Esophagus squamous epithelium (tissue), 5 donors: ENCODE data around the gene CSDE1. TPM values are rescaled to one million over a fixed set of nuclear protein-coding genes. Genes with fewer than 3 reads are reported as not detected.

Experiments used
- DNase-seq: peaks from one replicate; lab custom pipeline; 2025; lab: John Stamatoyannopoulos, UW
- H3K27ac ChIP-seq, 4 donors: fragments of 200-600 bp; sonication (generic); one replicate each; pipeline ENCODE4 v1.5.1; 2016 to 2019; ENCODE audit warnings: mild to moderate bottlenecking in 1 of 4
- H3K27me3 ChIP-seq, 4 donors: fragments of 200-600 bp; sonication (generic); 1 replicate in 3 of 4; 2 replicates in 1 of 4; pipeline versions ENCODE4 v1.5.1 to v1.6.0; 2017 to 2021; ENCODE audit warnings: antibody characterized with exemption in 1 of 4
- H3K36me3 ChIP-seq, 3 donors: fragments of 200-600 bp; sonication (generic); one replicate each; pipeline ENCODE4 v1.5.1; 2016 to 2019
- H3K4me1 ChIP-seq, 3 donors: fragments of 200-600 bp; sonication (generic); one replicate each; pipeline ENCODE4 v1.5.1; 2017 to 2019
- H3K4me3 ChIP-seq, 4 donors: fragments of 200-600 bp; sonication (generic); 1 replicate in 3 of 4; 2 replicates in 1 of 4; pipeline ENCODE4 v1.5.1; 2016 to 2019; ENCODE audit warnings: mild to moderate bottlenecking in 2 of 4, moderate library complexity in 1 of 4
- H3K9me3 ChIP-seq, 3 donors: fragments of 200-600 bp; sonication (generic); one replicate each; pipeline ENCODE4 v1.5.1; 2016 to 2019
- POLR2A ChIP-seq, 4 donors: fragments of 450-650 bp; IDR thresholded peaks; one replicate each; pipeline ENCODE4 v1.6.1; 2017; ENCODE audit warnings: antibody characterized with exemption in 4 of 4, mild to moderate bottlenecking in 4 of 4, moderate library complexity in 3 of 4
- WGBS, 2 donors: methylation state at CpG; one replicate each; pipeline ENCODE4 v1.1.5; 2018; 5-methylcytosine and 5-hydroxymethylcytosine counted together
- intact Hi-C: fragments of 100-400 bp; cut with DNase I; formaldehyde crosslinking; loops from one replicate; pipeline ENCODE4 v1.15.0; 2022
- total RNA-seq, 4 donors: library from RNA; depleted of rRNA; stranded (reverse); fragments of >200 nt; gene quantifications; one replicate each; pipeline ENCODE4 v1.1.0, GENCODE V29; 2016
- TF ChIP-seq, protein P1 (sequence below), 6 experiments: fragments of 450-650 bp in 4 of 6; fragments of 200-600 bp in 2 of 6; sonication (generic) in 2 of 6; IDR thresholded peaks; one replicate each; pipeline ENCODE4 v1.5.1; 2016 to 2019; ENCODE audit warnings: antibody characterized with exemption in 6 of 6, mild to moderate bottlenecking in 4 of 6, moderate library complexity in 4 of 6
- donor health status: DM: yes; HTN: yes; CAD: no.

Gene CSDE1
- total RNA-seq, 4 donors from 2014 or later = 311 to 845 (median 638) TPM

- H3K27me3 ChIP-seq = no peaks in the 10 kb centered on the region
Observed at GRCh38 chr1:114746450-114747121, 11.2 kb downstream of the CSDE1 start.

DNA sequence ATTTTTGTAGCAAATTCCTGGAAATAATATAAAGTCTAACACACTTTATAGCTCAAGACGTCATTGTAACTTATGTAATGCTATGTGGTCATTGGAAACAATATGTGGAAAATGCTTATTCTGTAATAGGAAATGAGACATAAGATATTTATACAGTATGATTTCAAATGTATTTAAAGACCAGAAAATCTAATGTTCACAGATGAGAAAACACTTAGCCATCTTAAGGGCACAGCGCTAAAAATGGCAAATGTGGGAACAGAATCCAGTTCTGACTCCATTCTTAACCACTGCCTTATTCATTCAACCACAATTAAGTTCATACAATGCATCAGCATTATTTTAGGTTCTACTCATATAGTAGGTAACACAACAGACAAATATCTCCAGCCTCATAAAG, 12.5 kb downstream of the CSDE1 start:
- peaks cover 0 to 100% (median 6%) of the 10 kb centered on the region in 3 donors for H3K36me3 ChIP-seq

More at GRCh38 chr1:114746450-114747121, 11.2 kb downstream of the CSDE1 start:
- Histone ChIP-seq H3K36me3 (peaks cover 0 to 92% (median 6%) of the 10 kb centered on the region in 3 donors), H3K4me3 (no peak overlapping the region), H3K4me1 (peaks cover 5 to 55% (median 14%) of the 10 kb centered on the region in 3 donors), H3K9me3 (no peaks in the 10 kb centered on the region), H3K27ac (no peak overlapping the region)
- intact Hi-C loops = no loop called here
- WGBS, 2 donors = 72 to 81% methylated on average over 6 of the region's 6 CpGs
- DNase-seq = no peak
- TF ChIP-seq, protein P1, sequence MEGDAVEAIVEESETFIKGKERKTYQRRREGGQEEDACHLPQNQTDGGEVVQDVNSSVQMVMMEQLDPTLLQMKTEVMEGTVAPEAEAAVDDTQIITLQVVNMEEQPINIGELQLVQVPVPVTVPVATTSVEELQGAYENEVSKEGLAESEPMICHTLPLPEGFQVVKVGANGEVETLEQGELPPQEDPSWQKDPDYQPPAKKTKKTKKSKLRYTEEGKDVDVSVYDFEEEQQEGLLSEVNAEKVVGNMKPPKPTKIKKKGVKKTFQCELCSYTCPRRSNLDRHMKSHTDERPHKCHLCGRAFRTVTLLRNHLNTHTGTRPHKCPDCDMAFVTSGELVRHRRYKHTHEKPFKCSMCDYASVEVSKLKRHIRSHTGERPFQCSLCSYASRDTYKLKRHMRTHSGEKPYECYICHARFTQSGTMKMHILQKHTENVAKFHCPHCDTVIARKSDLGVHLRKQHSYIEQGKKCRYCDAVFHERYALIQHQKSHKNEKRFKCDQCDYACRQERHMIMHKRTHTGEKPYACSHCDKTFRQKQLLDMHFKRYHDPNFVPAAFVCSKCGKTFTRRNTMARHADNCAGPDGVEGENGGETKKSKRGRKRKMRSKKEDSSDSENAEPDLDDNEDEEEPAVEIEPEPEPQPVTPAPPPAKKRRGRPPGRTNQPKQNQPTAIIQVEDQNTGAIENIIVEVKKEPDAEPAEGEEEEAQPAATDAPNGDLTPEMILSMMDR (IDR thresholded peaks at IDR 0.05) = no peak
- TF ChIP-seq POLR2A (IDR thresholded peaks at IDR 0.05) = no peak

DNA sequence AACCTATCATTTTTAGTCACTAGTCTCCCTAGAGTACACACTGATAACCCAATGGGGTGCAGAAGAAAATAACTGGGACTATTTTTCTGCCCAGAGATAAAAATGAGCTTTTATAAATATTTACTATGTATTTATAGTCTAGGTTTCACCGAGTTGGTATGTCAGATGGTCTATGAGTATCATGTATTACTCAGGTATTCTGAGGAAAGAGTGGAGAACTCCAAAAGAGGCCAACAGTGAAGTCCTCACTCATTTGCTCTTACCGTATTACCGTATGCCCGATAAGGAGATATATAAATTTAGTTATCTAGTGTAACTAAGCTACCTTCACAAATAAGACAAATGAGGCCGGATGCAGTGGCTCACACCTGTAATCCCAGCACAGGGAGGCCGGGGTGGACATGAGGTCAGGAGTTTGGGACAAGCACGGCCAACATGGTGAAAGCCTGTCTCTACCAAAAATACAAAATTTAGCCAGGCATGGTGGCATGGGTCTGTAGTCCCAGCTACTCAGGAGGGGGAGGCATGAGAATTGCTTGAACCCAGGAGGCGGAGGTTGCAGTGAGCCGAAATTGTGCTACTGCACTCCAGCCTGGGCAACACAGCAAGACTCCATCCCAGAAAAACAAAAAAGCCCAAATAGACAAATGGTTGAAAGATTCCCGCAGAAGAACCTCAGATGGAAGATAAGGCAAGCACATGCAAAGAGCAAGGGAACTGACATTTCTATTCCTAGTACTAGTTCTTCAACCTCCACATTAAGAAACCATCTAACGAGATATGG, 15.6 kb downstream of the CSDE1 start:
- Histone ChIP-seq H3K27me3 (no peaks in the 10 kb centered on the region), H3K27ac (no peak overlapping the region), H3K4me3 (no peak overlapping the region), H3K36me3 (peaks cover 0 to 99% (median 3%) of the 10 kb centered on the region in 3 donors), H3K4me1 (peaks cover 0 to 15% (median 2%) of the 10 kb centered on the region in 3 donors), H3K9me3 (no peaks in the 10 kb centered on the region)
- DNase-seq = no peak
- no peak for TF ChIP-seq POLR2A (IDR thresholded peaks at IDR 0.05)
- TF ChIP-seq, protein P1 (IDR thresholded peaks at IDR 0.05) = no peak
- WGBS, 2 donors = 89 to 92% methylated on average over 9 to 11 of the region's 11 CpGs
- intact Hi-C loops = no loop called here

More for the DNA sequence above, 12.5 kb downstream of the CSDE1 start:
- WGBS, 2 donors = 70 to 73% methylated on average over 2 of the region's 2 CpGs
- intact Hi-C loops = no loop called here
- no peak overlapping the region for H3K27ac ChIP-seq
- no peaks in the 10 kb centered on the region for H3K27me3 ChIP-seq
- no peak for TF ChIP-seq POLR2A (IDR thresholded peaks at IDR 0.05)
- TF ChIP-seq, protein P1 (IDR thresholded peaks at IDR 0.05) = no peak
- no peaks in the 10 kb centered on the region for H3K9me3 ChIP-seq
- H3K4me1 ChIP-seq = peaks cover 0 to 42% (median 3%) of the 10 kb centered on the region in 3 donors
- no peak for DNase-seq
- H3K4me3 ChIP-seq = no peak overlapping the region

DNA sequence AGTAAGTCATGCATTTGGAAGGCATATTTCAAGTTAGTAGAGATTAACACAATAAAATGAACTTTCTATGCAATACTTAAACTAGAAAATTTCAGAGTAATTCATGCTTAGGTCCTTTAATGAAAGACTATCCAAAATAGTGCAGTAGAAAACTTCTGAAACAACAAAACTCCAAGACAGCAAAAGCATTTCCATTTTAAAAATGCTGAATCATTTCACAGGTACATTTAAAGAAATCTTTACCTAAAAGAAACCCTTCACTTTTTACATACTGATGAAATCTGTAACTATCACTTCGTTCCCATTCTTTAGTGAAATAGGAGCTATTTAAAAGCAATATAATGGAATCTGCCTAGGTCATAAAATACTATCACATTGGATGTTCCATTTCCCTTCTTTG, 17.5 kb downstream of the CSDE1 start:
- H3K27me3 ChIP-seq = no peaks in the 10 kb centered on the region
- H3K36me3 ChIP-seq = peaks cover 0 to 99% (median 18%) of the 10 kb centered on the region in 3 donors
- intact Hi-C loops = no loop called here
- H3K9me3 ChIP-seq = no peaks in the 10 kb centered on the region
- no peak overlapping the region for H3K27ac ChIP-seq
- H3K4me1 ChIP-seq = peaks cover 0 to 8% (median 2%) of the 10 kb centered on the region in 3 donors
- no peak overlapping the region for H3K4me3 ChIP-seq
- no peak for DNase-seq
- 91 to 95% methylated on average over 1 of the region's 1 CpG for WGBS, 2 donors
- TF ChIP-seq, protein P1 (IDR thresholded peaks at IDR 0.05) = no peak
- TF ChIP-seq POLR2A (IDR thresholded peaks at IDR 0.05) = no peak
